Liver (tissue), 9 donors: ENCODE results near the gene LPO. TPM values are rescaled to one million over a fixed set of nuclear protein-coding genes. Genes with fewer than 3 reads are reported as not detected.

Source experiments
- DNase-seq: peaks from one replicate; pipeline ENCODE4 v3.0.0-alpha.2; 2017; ENCODE audit warnings: low spot score
- H3K27ac ChIP-seq, 2 donors: one replicate each; pipeline ENCODE4 v1.7.0; 2013; ENCODE audit warnings: inconsistent platforms in 2 of 2, low read length in 2 of 2, control low read depth in 1 of 2, low read depth in 1 of 2, mild to moderate bottlenecking in 1 of 2
- H3K27me3 ChIP-seq, 4 donors: one replicate each; pipeline versions ENCODE4 v1.6.1 to v1.7.0; 2013; ENCODE audit warnings: low read length in 3 of 4, inconsistent platforms in 1 of 4, mild to moderate bottlenecking in 1 of 4, moderate library complexity in 1 of 4; ENCODE audit not compliant: control insufficient read depth in 4 of 4, insufficient read depth in 4 of 4
- H3K36me3 ChIP-seq, 4 donors: one replicate each; pipeline versions ENCODE4 v1.6.1 to v1.7.0; 2013; ENCODE audit warnings: low read length in 3 of 4, mild to moderate bottlenecking in 3 of 4, low read depth in 1 of 4, moderate library complexity in 1 of 4; ENCODE audit not compliant: control insufficient read depth in 4 of 4, insufficient read depth in 3 of 4
- H3K4me1 ChIP-seq, 4 donors: one replicate each; pipeline versions ENCODE4 v1.6.1 to v1.7.0; 2013; ENCODE audit warnings: low read length in 3 of 4, mild to moderate bottlenecking in 3 of 4, moderate library complexity in 1 of 4; ENCODE audit not compliant: control insufficient read depth in 4 of 4, insufficient read depth in 4 of 4
- H3K4me3 ChIP-seq, 3 donors: one replicate each; pipeline versions ENCODE4 v1.6.1 to v1.7.0; 2013; ENCODE audit warnings: low read length in 3 of 3, control low read depth in 1 of 3, low read depth in 1 of 3, mild to moderate bottlenecking in 1 of 3
- H3K9ac ChIP-seq, 2 donors: one replicate each; pipeline ENCODE4 v1.7.0; 2013; ENCODE audit warnings: low read length in 2 of 2, mild to moderate bottlenecking in 2 of 2, moderate library complexity in 2 of 2, control low read depth in 1 of 2, low read depth in 1 of 2
- H3K9me3 ChIP-seq, 4 donors: one replicate each; pipeline versions ENCODE4 v1.6.1 to v1.7.0; 2013; ENCODE audit warnings: low read length in 3 of 4; ENCODE audit not compliant: control insufficient read depth in 4 of 4
- EGR1 ChIP-seq, 2 donors: IDR thresholded peaks; 2 replicates each; pipeline ENCODE4 v1.6.1; 2016 to 2018; ENCODE audit warnings: antibody characterized with exemption in 2 of 2, low read depth in 2 of 2
- FOXA1 ChIP-seq: IDR thresholded peaks from 2 replicates; pipeline ENCODE4 v1.6.1; 2016; ENCODE audit warnings: antibody characterized with exemption
- HNF4A ChIP-seq, 2 donors: conservative IDR thresholded peaks; 2 replicates each; pipeline ENCODE4 v1.6.1; 2016; ENCODE audit warnings: antibody characterized with exemption in 2 of 2, mild to moderate bottlenecking in 2 of 2
- NR2F2 ChIP-seq: IDR thresholded peaks from 2 replicates; pipeline ENCODE4 v1.6.1; 2016; ENCODE audit warnings: antibody characterized with exemption
- RAD21 ChIP-seq, 2 donors: IDR thresholded peaks; 2 replicates each; pipeline ENCODE4 v1.6.1; 2016; ENCODE audit warnings: antibody characterized with exemption in 2 of 2, mild to moderate bottlenecking in 2 of 2
- RXRA ChIP-seq, 2 donors: IDR thresholded peaks; 2 replicates each; pipeline ENCODE4 v1.6.1; 2017 to 2018; ENCODE audit warnings: antibody characterized with exemption in 2 of 2, mild to moderate bottlenecking in 1 of 2
- SP1 ChIP-seq: IDR thresholded peaks from 2 replicates; pipeline ENCODE4 v1.6.1; 2018; ENCODE audit warnings: antibody characterized with exemption, mild to moderate bottlenecking
- TAF1 ChIP-seq: conservative IDR thresholded peaks from 2 replicates; pipeline ENCODE4 v1.6.1; 2016; ENCODE audit warnings: antibody characterized with exemption, mild to moderate bottlenecking
- YY1 ChIP-seq: IDR thresholded peaks from 2 replicates; pipeline ENCODE4 v1.6.1; 2016; ENCODE audit warnings: antibody characterized with exemption, mild to moderate bottlenecking
- WGBS: extraction: QIAGEN DNeasy Blood & Tissue Kit; methylation state at CpG from one replicate; pipeline ENCODE4 v1.1.7; 2013; 5-methylcytosine and 5-hydroxymethylcytosine counted together
- polyA plus RNA-seq, 2 donors: library from polyadenylated mRNA; stranded (reverse) in 1 of 2; unstranded in 1 of 2; fragments of 200-250 nt in 1 of 2; fragments of >200 nt in 1 of 2; fragmentation: Nextera tagmentation in 1 of 2; extraction: Ambion mirVana in 1 of 2; gene quantifications; one replicate each; pipeline versions ENCODE4 v1.2.1 to v1.2.3, GENCODE V29; 2013 to 2015
- total RNA-seq, 2 donors: library from RNA; depleted of rRNA; stranded (reverse); fragments of >200 nt; gene quantifications; one replicate each; pipeline ENCODE4 v1.2.3, GENCODE V29; 2014
- TF ChIP-seq, protein P1 (sequence below): fragments of 150-350 bp; IDR thresholded peaks from 2 replicates; pipeline ENCODE4 v1.5.1; 2017; ENCODE audit warnings: improper control_type of control experiment, low read depth, low read length; ENCODE audit not compliant: missing input control
- TF ChIP-seq, protein P2 (sequence below): IDR thresholded peaks from 2 replicates; pipeline ENCODE4 v1.6.1; 2016; ENCODE audit warnings: antibody characterized with exemption
- TF ChIP-seq, protein P3 (sequence below): IDR thresholded peaks from 2 replicates; pipeline ENCODE4 v1.6.1; 2016; ENCODE audit warnings: antibody characterized with exemption
- donor health status: healthy.
- donor health status: healthy.
- donor health status: healthy.
- donor health status: healthy.
- donor health status: healthy.

Gene LPO
- total and polyA plus RNA-seq, 4 donors = not detected

DNA sequence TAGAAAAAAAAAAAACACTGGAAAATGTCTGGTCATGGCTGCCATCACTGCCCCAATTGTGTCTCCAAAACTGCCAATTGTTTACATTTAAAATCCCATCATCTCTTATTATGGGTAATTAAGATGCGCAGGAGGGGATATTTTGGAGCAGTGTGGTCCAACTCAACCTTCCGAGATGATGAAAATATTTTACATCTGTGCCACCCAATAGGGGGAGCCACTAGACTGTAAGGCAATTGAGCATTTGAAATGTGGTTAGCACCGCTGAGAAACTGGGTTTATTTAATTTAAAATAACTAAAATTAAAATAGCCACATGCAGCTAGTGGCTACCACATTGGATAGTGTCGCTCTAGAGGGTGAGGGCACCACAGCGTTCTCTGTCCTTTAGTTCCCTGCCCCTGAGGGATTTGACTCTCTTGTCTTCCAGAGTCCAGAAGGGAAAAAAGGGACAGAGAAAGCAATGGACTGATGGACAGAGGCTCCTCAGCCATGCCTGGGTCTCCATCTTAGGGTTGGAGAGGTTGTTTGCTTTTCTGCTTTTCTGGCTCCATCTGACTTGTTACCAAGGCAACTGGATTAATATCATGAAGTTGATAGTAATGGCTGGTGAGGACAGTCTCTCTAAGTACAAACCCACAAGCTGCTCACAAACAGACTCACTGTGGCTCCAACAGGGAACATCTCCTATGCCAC, 38.9 kb downstream of the LPO start:
- 66% methylated on average over 5 of the region's 5 CpGs for WGBS
- H3K27me3 ChIP-seq = peaks cover 0 to 3% (median 0%) of the 10 kb centered on the region in 4 donors
- H3K9me3 ChIP-seq = no peaks in the 10 kb centered on the region
- no peak overlapping the region for H3K4me3 ChIP-seq
- no peak for DNase-seq
- TF ChIP-seq RAD21 (IDR thresholded peaks at IDR 0.05) (peak in 1 of 2 donors; percentile 60), TAF1 (no peak), EGR1 (IDR thresholded peaks at IDR 0.05; ENCODE audit: low read depth in 2 of 2) (no peak), RXRA (IDR thresholded peaks at IDR 0.05) (no peak), YY1 (no peak)
- TF ChIP-seq, protein P1, sequence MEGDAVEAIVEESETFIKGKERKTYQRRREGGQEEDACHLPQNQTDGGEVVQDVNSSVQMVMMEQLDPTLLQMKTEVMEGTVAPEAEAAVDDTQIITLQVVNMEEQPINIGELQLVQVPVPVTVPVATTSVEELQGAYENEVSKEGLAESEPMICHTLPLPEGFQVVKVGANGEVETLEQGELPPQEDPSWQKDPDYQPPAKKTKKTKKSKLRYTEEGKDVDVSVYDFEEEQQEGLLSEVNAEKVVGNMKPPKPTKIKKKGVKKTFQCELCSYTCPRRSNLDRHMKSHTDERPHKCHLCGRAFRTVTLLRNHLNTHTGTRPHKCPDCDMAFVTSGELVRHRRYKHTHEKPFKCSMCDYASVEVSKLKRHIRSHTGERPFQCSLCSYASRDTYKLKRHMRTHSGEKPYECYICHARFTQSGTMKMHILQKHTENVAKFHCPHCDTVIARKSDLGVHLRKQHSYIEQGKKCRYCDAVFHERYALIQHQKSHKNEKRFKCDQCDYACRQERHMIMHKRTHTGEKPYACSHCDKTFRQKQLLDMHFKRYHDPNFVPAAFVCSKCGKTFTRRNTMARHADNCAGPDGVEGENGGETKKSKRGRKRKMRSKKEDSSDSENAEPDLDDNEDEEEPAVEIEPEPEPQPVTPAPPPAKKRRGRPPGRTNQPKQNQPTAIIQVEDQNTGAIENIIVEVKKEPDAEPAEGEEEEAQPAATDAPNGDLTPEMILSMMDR = peak; percentile 30
- no peaks in the 10 kb centered on the region for H3K36me3 ChIP-seq
- no peak overlapping the region for H3K27ac ChIP-seq
- peaks cover 0 to 9% (median 4%) of the 10 kb centered on the region in 4 donors for H3K4me1 ChIP-seq
- H3K9ac ChIP-seq = no peak overlapping the region

DNA sequence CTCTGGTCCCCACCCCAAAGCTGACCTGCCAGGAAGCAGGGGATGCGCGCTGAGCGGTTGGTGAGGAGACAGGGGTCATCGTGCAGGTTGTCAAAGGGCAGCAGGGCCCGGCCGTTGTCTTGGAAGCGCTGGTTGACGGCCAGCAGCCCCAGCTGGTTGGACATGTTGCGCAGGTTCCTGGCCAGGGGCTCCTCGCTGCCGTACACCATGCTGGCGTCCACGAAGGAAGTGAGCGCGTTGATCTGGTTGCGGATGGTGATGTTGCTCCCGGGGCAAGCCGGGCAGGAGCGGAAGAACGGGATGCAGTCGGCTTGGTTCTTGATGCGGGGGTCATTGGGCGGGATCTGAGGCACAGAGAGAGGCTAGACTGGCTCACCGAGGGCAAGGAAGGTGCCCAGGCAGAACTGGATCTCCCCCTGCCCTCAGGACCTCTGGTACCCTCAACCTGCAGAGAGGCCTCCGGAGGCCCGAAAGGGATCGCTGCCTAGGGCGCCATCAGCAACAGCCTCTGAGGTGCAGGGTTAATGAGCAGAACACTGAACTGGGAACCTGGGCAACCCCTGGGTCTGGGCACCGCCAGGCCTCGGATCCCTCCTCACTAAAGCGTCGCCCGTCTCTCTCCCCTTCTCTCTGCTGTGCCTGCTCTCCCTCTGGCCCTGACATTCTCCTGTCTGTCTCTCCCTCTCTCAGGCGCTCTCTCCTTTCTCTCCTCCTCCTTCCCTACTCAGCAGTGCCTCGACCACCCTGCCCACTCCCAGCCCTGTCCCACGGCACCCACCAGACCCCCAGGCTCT, 39.6 kb downstream of the LPO start:
- Histone ChIP-seq H3K27ac (no peak overlapping the region), H3K27me3 (peaks cover 0 to 3% (median 0%) of the 10 kb centered on the region in 4 donors), H3K9ac (no peak overlapping the region), H3K4me1 (peaks cover 0 to 9% (median 4%) of the 10 kb centered on the region in 4 donors), H3K36me3 (no peaks in the 10 kb centered on the region), H3K4me3 (no peak overlapping the region), H3K9me3 (no peaks in the 10 kb centered on the region)
- TF ChIP-seq, protein P2, sequence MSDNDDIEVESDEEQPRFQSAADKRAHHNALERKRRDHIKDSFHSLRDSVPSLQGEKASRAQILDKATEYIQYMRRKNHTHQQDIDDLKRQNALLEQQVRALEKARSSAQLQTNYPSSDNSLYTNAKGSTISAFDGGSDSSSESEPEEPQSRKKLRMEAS = no peak
- TF ChIP-seq TAF1 (no peak), HNF4A (conservative IDR thresholded peaks at IDR 0.05) (no peak), EGR1 (IDR thresholded peaks at IDR 0.05; ENCODE audit: low read depth in 2 of 2) (no peak), FOXA1 (no peak)
- TF ChIP-seq, protein P3, sequence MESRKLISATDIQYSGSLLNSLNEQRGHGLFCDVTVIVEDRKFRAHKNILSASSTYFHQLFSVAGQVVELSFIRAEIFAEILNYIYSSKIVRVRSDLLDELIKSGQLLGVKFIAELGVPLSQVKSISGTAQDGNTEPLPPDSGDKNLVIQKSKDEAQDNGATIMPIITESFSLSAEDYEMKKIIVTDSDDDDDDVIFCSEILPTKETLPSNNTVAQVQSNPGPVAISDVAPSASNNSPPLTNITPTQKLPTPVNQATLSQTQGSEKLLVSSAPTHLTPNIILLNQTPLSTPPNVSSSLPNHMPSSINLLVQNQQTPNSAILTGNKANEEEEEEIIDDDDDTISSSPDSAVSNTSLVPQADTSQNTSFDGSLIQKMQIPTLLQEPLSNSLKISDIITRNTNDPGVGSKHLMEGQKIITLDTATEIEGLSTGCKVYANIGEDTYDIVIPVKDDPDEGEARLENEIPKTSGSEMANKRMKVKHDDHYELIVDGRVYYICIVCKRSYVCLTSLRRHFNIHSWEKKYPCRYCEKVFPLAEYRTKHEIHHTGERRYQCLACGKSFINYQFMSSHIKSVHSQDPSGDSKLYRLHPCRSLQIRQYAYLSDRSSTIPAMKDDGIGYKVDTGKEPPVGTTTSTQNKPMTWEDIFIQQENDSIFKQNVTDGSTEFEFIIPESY = no peak
- no peak for DNase-seq
- 86% methylated on average over 36 of the region's 36 CpGs for WGBS

DNA sequence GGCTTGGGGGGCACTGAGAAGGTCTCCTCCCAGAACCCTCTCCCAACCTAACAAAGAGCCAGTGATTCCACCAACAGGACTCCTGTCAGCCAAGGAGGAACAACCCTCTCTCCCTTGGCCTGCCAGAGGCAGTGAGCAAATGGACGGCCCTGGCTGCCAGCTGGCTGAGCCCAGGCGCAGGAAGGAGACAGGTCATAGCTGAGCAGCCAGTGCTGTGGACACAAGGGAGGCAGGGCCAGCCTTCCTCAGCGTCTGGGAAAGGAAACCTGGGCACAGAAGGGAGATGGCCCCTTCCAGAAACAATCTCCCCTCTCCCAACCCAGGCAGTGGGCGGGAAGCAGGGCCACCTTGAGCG, 40.3 kb downstream of the LPO start:
- no peak overlapping the region for H3K9ac ChIP-seq
- H3K4me1 ChIP-seq = peaks cover 0 to 9% (median 4%) of the 10 kb centered on the region in 4 donors
- H3K9me3 ChIP-seq = no peaks in the 10 kb centered on the region
- H3K27ac ChIP-seq = no peak overlapping the region
- WGBS = 37% methylated on average over 5 of the region's 5 CpGs
- peaks cover 0 to 3% (median 0%) of the 10 kb centered on the region in 4 donors for H3K27me3 ChIP-seq
- peak overlapping the region in 2 of 3 donors; percentile 7 to 20 for H3K4me3 ChIP-seq
- no peak for DNase-seq
- no peaks in the 10 kb centered on the region for H3K36me3 ChIP-seq
- TF ChIP-seq SP1 = no peak
- TF ChIP-seq NR2F2 = peak; percentile 40
